Measurements from ENCODE around the gene DENND1C.
"Not testable (repeated sequence)": the region's sequence is repeated elsewhere in the genome, so short reads cannot be mapped to it uniquely, and the experiment has no call there.

DENND1C gene

DNA sequence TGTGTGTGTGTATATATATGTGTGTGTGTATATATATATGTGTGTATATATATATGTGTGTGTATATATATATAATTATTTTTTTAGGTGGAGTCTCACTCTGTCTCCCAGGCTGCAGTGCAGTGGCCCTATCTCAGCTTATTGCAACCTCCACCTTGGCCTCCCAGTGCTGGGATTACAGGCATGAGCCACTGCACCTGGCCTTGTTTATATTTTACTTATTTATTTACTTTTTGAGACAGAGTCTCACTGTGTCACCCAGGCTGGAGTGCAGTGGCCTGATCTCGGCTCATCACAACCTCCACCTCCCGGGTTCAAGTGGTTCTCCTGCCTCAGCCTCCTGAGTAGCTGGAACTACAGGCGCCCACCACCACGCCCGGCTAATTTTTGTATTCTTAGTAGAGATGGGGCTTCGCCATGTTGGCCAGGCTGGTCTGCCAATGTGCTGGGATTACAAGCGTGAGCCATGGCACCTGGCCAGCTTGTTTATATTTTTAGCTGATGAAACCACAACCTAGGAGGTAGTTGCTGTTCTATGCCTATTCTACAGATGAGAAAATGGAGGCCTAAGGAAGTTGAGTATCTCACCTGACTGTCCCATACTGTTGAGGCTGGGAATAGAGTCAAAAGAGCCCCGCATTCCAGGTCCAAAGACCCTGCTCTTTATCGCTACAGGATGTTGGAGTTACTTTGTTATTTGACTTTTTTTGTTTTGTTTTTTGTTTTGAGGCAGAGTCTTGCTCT is 26.6 kb upstream of the DENND1C start:
- not testable (repeated sequence) for DNase-seq (ENCODE audit: low spot score)

DNA sequence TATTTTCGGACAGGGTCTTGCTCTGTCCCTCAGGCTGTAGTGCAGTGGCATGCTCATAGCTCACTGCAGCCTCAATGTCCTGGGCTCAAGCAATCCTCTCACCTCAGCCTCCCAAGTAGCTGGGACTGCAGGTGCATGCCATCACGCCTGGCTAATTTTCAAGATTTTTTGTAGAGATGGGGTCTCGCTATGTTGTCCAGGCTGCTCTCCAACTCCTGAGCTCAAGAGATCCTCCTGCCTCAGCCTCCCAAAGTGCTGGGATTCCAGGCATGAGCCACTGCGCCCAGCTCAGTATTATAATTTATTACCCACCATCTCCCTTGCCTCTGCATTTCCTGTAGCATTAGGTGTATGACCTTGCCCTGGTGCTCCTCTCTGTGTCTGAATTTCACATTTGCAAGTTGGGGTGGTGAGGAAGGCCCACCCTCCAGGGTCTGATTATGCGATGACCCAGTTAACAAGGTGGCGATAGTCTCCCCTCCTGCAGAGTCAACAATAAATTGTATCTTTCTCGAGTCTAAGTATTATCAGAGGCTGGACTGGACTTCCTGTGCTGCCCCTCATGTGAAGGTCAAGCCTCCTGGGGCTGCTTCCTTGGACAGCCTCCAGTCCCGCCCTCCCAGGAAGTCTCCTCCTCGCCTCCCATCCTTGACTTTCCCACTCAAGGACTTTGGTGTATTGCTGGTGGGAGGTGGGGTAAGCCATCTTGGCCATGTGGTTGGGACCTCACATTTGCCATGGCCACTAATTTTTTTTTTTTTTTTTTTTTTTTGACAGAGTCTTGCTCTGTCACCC is 22.0 kb upstream of the DENND1C start:
- DNase-seq (ENCODE audit: low spot score), result no peak

DNA sequence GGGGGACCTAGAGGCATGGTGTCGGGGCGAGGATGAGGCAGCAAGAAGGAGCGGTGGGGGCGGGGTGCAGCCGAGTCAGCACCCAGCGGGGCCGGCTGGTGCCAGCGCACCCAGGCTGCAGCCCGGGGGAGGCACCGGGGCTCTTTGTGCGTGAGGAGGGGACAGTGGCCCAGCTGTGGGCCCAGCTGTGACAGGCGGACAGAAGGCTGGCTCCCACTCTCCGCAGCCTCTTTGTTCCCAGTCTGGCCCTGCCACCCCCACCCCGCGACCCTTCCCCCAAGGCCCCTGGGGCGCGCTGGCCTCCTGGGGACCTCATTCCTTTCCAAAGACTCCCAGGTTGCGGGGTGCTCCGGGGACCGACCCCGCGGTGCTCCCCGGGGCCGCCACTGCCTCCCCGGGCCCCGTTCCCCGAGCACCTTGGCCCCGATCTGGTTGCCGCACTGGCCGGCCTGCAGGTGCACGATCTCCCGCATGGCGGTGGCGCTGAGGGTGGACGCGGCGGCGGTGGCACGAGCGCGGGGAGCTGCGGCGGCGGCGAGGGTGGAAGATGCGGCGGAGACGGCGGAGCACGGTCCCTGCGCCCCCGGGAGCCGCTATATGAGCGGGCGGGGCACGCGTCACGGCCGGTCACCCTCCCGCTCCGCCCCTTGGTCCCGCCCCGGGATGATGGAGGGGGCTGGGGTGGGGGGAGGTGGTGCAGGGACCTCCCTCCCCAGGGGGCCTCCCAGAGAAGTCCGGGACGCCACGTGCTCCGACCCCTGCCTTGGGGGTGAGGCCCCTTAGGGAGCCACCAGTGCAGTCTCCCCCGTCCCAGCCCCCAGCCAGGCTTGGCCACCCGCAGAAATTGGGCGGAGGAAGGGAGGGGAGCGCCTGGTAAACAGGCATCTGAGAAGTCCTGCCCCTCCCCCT is 20.4 kb upstream of the DENND1C start, which contains the start of gene TUBB4A:
TUBB4A (minus strand) TSS at position 570 of the 909 bp plus-strand sequence; CDS start at position 473, 97 bp downstream.
- DNase-seq (ENCODE audit: low spot score), result no peak

DNA sequence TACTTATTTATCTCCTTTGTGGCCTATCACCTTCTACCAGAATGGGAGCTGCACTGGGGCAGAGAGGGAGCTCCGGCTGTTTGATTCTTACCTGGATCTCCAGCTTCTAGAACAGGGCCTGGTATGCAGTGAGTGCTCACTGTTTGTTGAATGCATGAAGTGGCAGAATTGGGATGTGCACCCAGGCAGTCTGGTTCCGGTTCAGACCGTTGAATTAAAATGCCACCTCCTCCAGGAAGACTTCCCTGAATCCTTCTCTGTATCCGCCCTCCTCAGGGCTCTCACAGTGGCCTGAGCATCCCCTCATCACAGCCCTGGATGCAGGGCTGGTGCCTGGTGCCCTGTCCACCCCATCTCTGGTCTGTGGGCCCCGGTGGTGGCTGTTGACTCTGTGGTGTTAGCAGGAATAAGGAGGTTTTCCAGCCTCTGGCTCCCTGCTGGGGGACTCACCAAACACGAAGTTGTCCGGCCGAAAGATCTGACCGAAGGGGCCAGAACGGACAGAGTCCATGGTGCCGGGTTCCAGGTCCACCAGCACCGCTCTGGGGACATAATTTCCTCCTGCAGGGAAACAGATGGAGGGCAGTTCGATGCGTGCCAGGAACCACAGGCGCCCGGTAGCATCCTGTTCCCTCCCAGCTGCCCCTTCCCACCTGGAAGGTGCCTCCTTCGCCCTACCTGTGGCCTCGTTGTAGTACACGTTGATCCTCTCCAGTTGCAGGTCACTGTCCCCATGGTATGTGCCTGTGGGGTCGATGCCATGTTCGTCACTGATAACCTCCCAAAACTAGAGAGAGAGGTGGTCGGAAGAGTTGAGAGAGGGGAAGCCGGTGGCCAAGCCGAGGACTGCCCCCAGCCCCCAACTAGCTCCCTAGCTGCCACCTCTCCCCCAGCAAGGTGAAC is 19.5 kb upstream of the DENND1C start:
- no peak for DNase-seq (ENCODE audit: low spot score)

DNA sequence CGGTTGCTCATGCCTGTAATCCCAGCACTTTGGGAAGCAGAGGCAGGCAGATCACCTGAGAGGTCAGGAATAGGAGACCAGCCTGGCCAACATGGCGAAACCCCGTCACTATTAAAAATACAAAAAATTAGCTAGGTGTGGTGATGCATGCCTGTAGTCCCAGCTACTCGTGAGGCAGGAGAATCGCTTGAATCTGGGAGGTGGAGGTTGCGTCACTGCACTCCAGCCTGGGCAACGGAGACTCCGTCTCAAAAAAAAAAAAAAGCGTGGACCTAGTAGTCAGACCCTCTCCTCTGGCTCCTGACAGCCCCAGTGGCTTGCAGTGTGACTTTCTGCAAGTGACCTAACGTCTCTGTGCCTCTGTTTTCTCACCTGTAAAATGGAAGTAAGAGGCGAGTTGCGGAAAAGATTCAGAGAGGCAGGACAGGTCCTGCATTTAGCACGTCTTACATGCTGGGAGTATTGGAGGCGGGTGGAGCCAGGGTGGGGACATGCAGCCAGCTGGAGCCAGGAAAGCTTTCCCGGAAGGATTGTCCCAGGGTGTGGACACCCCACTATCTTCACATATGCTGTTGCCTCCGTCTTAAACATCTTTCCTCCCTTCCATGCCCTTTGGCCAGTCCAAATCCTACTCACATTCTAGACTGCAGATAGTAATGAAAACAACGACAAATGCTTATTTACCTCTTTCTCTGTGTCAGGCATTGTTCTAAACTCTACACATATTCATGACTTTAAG is 17.6 kb upstream of the DENND1C start:
- no peak for DNase-seq (ENCODE audit: low spot score)

DNA sequence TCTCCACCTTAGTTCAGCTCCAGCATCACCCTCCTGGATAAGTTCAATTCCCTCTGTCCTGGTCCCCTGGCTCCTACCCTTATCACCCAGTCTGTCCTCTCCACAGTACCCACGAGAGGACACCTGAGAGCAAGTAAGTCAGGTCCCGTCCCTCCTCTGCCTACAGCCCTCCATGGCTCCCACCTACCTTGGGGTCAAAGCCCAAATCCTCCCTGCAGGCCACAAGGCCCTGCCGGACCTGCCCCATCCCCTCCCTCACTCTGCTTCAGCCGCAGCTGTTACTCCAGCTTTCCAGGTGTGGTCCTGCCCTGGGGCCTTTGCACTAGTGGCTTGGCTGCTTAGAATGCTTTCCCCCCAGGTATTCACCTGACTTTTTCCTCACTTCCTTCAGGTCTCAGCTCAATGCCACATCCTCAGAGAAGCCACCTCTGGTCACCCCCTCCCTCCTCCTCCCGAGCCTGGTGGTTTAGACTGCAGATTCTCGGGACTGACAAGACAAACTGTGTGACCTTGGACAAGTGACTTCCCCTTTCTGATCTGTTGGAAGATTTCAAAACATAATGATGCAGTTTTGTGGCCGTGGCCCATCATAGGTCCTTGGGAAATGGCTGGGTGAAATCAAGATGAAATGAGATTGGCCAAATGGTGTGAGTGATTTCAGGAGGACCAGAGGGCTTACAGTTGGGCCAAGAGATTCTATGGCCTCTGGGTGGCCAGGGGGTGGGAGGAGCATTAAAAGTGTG is 16.9 kb upstream of the DENND1C start:
- DNase-seq (ENCODE audit: low spot score), result no peak

DNA sequence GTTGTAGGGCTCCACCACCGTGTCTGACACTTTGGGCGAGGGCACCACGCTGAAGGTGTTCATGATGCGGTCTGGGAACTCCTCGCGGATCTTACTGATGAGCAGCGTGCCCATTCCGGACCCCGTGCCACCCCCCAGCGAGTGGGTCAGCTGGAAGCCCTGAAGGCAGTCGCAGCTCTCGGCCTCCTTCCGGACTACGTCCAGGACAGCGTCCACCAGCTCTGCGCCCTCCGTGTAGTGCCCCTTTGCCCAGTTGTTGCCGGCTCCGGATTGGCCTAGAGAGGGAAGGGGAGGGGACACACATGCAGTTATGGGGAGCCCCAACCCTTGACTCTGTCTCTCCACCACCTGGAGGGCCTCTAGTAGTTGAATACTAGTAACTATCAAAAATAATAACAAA is 14.4 kb upstream of the DENND1C start:
- no peak for DNase-seq (ENCODE audit: low spot score)

DNA sequence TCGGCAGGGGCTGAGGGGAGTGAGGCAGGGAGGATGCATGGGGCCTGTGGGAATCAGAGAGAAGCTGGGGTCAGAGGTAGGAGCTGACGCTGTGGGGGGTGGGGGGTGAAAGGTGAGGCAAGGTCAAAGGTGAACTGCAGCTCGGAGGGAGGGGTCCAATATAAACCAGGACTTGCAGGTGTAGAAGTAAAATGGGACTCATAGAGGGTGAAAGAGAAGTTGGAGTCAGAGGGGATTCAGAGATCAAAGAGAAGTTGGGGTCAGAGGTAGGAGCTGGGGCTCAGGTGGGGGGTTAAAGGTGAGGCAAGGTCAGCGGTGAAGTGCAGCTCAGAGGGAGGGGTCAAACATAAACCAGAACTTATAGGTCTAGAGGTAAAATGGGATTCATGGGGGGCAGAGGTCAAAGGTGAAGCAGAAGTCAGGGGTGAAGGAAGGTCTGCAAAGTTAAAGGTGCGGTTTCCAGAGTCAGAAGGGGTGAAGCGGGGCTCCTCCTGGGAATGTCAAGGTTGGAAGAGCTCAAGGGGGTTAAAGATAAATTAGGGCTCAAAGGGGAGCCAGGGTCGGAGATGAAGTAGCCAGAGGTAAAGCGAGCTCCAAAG is 12.9 kb upstream of the DENND1C start:
- DNase-seq (ENCODE audit: low spot score), result no peak

DNA sequence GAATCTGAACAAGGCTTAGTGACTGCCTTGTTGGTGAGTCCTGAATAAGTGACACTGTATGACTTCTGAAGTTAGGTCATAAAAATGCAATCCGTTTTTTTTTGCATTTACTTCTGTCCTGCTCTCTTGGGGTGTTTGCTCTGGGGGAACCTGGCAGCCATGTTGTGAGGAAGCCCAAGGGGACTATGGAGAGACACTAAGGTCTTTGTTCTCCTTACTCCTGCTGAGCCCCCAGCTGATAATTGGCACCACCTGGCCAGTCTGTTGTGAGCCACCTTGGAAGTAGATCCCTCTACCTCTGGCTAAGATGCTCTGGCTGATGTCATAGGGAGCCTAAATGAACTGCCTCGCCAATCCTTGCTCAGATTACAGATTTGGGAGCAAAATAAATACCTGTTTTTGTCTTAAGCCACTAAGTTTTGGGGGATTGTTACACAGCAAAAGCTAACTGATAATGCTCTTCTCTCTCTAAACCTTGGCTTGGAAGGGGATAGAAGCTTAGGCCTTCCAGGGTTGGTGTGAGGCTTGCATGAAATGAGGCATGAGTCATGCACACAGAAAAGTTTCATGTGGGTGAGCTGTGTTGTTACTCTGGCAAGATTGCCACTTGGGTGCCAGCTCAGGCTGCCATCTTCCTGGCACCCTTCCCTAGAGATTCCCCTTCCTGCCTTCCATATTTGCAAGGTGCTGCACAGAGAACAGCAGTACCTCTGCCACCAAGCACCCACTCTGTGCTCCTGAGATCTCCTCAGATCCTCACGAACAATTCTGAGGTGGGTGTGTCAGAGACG is 10.4 kb upstream of the DENND1C start:
- DNase-seq (ENCODE audit: low spot score), result no peak

DNA sequence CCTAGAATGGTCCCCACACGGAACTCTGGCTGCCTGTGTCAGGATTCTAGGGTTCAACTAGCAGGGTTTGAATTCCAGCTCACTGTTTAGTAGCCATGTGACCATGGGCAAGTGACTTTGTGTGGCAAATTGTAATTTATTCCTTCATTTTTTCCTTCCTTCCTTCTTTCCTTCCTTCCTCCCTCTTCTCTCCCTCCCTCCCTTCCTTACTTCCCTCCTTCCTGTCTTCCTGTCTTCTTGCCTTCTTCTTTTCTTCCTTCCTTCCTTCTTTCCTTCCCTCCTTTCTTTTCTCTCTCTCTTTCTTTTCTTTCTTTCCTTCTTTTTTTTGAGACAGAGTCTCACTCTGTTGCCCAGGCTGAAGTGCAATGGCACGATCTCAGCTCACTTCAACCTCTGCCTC is 8.5 kb upstream of the DENND1C start:
- DNase-seq (ENCODE audit: low spot score), result no peak

DNA sequence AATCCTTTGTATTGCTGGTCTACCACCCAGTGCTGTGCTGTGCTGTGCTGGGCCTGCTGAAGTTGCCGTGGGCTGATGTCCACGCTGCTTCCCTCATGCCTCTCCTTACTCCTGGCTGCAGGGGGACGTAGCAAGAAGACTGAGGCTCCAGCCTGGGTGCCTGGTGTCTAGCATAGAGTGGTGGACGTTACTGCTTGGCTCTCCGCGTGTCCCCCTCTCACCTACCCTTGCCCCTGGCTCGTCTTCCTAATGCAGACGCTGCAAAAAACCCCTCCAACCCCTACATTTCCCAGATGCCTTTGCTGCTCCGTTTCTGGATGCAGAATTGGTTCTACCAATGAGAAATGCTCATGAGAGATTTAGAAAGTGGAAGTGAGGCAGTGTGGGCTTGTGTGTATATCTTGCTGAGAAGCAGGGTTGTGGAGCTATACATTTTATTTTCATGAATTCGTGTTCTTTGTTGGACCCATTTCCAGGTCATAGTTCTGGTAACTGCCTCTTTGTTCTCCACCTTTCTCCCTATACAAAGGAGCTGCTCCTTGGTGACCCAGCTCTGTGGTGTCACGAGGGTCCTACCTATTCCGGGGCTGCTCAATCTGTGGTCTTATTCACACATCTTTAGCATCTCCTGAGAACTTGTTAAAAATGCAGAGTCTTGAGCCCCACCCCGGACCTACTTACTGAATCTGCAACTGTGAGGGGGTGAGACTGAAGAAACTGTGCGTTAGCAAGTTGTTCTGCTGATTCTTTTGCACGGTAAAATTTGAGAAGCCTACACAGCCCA is 7.9 kb upstream of the DENND1C start:
- DNase-seq (ENCODE audit: low spot score), result no peak

DNA sequence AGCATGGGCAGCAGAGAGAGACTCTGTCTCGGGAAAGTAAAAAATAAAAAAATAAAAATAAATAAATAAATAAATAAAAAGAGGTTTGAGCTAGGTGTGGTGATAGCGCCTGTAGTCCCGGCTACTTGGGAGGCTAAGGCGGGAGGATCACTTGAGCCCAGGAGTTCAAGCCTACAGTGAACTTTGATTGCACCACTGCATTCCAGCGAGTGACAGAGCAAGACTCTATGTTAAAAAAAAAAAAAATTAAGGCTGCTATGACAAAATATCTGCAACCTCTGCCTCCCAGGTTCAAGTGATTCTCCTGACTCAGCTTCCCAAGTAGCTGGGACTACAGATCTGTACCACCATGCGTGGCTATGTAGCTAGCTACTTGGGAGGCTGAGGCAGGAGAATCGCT is 3.2 kb upstream of the DENND1C start:
- DNase-seq (ENCODE audit: low spot score), result no peak

DNA sequence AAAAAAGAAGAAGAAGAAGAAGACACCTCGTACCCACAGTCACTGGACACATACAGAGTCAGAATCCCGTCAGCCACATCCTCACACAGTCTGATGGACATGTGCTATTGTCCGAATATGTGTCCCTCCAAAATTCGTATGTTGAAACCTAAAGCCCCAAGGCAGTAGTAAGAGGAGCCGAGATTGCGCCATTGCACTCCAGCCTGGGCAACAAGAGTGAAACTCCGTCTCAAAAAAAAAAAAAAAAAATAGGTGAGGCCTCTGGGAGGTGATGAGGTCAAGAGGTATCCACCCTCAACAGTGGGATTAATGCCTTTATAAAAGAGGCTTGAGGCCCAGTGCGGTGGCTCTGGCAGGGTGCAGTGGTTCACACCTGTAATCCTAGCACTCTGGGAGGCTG is 2.6 kb upstream of the DENND1C start:
- no peak for DNase-seq (ENCODE audit: low spot score)

DNA sequence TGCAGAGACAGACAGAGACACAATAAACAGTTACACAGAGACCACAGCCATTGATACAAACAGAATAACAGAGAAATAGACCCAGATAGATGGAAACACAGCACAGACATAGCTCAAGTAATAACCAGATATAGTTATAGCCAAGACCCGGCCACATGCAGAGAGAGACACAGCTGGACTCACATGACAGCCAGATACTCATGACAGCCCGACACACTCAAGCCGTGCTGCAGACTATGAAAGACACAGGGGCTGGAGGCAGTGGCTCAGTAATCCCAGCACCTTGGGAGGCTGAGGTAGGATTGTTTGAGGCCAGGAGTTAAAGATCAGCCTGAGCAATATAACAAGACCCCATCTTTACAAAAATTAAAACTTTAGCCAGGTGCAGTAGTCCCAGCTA is 1.6 kb upstream of the DENND1C start:
- no peak for DNase-seq (ENCODE audit: low spot score)

DNA sequence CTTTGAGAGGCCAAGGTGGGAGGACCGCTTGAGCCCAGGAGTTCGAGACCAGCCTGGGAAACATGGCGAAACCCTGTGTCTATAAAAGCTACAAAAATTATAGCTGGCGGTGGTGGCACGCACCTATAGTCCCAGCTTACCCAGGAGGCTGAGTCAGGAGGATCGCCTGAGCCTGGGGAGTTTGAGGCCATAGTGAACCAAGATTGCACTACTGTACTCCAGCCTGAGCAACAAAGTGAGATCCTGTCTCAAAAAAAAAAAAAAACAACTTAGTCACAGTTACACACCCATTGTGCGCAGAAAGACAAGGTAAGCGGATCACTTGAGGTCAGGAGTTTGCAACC is 728 bp upstream of the DENND1C start:
- no peak for DNase-seq (ENCODE audit: low spot score)

DNA sequence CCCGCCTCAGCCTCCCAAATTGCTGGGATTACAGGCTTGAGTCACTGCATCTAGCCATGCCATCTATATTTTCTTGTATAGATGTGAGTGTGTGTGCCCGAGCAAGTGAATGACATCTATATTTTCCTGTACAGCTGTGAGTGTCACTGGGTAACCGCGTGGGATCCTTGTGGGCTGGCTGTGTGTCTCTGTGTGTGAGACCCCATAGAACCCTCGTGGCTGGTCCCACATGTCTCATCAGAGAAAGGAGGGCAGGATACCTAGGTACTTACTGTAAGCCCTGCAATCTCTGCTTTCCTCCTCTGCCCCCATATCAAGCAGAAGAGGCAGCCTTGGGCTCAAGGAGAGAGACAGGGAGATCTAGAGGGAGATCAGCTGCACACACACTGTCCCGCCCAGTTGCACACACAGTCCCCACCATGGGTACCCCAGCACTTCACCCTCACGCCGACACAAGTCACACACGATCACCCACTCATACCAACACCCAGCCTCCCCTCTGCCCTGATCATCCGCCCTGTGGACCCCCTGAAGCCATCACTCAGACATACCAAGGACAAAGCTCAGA is 655 bp downstream of the DENND1C start:
- DNase-seq (ENCODE audit: low spot score), result no peak

DNA sequence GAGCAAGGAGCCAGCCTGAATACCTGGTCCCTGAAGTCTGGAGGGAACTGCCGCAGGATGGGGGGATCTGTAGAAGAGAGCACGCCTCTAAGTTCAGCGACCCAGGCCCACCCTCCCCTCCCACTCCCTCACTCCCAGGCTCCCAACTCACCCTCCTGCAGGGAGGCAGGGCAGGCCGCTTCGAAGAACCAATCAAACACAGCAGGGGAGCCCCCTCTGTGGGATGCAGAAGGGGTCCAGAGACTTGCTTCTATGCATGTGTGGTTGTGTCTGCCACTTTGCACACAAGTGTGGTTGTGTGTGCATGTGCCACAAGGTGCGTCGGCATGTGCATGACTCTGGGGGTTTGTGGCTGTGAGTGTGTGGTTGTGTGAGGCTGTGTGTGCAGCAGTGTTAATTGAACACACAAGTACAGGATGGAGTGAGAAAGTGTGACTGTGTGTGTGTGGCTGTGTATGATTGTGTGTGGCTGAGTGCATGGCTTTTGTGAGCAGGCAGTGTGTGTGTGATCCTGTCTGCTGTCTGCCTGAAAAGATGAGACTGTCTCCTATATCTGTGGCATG is 1.7 kb downstream of the DENND1C start:
- DNase-seq (ENCODE audit: low spot score), result no peak
